Activated CD8-positive, alpha-beta T cell treated with anti-CD3 and anti-CD28 coated beads for 36 hours (primary cell): Measurements from ENCODE around the gene MRGPRG. TPM values are rescaled to one million over a fixed set of nuclear protein-coding genes. Genes with fewer than 3 reads are reported as not detected.
A peak's percentile ranks its signal among the peaks of the same experiment; 100 is the strongest.
"Not testable (repeated sequence)": the region's sequence is repeated elsewhere in the genome, so short reads cannot be mapped to it uniquely, and the experiment has no call there.

Source experiments
- ATAC-seq: fragments of 200-7000 bp; cut with Tn5 transposase; one replicate; pipeline ENCODE4 v1.10.0; 2021; ENCODE audit warnings: mild to moderate bottlenecking, moderate library complexity
- CTCF ChIA-PET: fragments of 350-600 bp; sonication (Branson Sonifier 250); formaldehyde crosslinking; loops from one replicate; lab custom pipeline; 2021; ENCODE audit warnings: antibody characterized with exemption; lab: Charles Lee
- POLR2A ChIA-PET: fragments of 350-600 bp; sonication (Branson Sonifier 250); formaldehyde crosslinking; loops from one replicate; lab custom pipeline; 2021; ENCODE audit warnings: antibody characterized with exemption; lab: Charles Lee
- DNase-seq: peaks from one replicate; pipeline ENCODE4 v3.0.0-alpha.2; 2020
- H3K27ac Mint-ChIP-seq: one replicate; pipeline ENCODE4 v1.8.0; 2021; ENCODE audit warnings: mild to moderate bottlenecking, mixed read lengths
- H3K27me3 Mint-ChIP-seq: one replicate; pipeline ENCODE4 v1.8.0; 2021; ENCODE audit warnings: mixed read lengths
- H3K36me3 Mint-ChIP-seq: one replicate; pipeline ENCODE4 v1.8.0; 2021; ENCODE audit warnings: low read depth, mixed read lengths
- H3K4me1 Mint-ChIP-seq: one replicate; pipeline ENCODE4 v1.8.0; 2021; ENCODE audit warnings: low read depth, mixed read lengths
- H3K4me3 Mint-ChIP-seq: one replicate; pipeline ENCODE4 v1.8.0; 2021; ENCODE audit warnings: mild to moderate bottlenecking, moderate library complexity, mixed read lengths
- H3K9me3 Mint-ChIP-seq: one replicate; pipeline ENCODE4 v1.8.0; 2021; ENCODE audit warnings: mixed read lengths
- intact Hi-C: fragments of 100-400 bp; cut with micrococcal nuclease; formaldehyde crosslinking; loops from one replicate; pipeline ENCODE4 v1.10.0; 2022
- total RNA-seq, 2 experiments: library from RNA; stranded (reverse); gene quantifications; one replicate each; pipeline ENCODE4 v1.2.3, GENCODE V29; 2021
- TF ChIP-seq, protein P1 (sequence below): fragments of 200-600 bp; IDR thresholded peaks from one replicate; pipeline ENCODE4 v1.8.0; 2022; ENCODE audit warnings: antibody characterized with exemption, mild to moderate bottlenecking

Gene MRGPRG
- total RNA-seq, 2 experiments from 2014 or later, result not detected

DNA sequence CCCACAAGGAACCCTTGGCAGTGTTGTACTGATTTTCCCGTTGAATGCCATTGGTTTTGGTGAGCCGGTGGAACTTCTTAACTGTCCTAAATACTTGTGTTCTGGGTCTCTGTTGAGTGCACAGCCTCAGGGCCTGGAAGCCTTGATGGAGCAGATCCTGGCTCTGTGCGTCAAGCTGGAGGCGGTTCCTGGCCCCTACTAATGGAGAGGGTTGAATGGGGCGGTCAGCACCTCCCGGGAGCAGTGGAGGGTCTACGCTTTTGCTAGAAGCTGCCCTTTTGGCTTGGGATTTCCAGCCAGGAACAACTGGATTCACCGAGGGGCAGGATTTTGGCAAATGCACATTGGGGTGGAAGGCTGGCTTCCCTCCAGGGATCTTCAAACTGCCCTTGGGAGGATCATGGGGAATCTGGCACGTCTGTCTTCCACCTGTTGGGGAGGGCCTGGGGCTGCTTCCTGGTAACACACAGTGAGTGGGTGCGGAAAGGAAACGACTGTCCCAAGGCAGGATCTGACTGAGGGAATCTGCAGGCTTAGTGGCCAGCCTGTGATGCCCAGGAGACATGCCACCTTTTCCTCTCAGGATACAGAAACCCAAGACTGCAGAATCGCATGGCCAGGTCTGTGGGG, 46.6 kb downstream of the MRGPRG start:
- H3K27ac Mint-ChIP-seq, result no peak overlapping the region

DNA sequence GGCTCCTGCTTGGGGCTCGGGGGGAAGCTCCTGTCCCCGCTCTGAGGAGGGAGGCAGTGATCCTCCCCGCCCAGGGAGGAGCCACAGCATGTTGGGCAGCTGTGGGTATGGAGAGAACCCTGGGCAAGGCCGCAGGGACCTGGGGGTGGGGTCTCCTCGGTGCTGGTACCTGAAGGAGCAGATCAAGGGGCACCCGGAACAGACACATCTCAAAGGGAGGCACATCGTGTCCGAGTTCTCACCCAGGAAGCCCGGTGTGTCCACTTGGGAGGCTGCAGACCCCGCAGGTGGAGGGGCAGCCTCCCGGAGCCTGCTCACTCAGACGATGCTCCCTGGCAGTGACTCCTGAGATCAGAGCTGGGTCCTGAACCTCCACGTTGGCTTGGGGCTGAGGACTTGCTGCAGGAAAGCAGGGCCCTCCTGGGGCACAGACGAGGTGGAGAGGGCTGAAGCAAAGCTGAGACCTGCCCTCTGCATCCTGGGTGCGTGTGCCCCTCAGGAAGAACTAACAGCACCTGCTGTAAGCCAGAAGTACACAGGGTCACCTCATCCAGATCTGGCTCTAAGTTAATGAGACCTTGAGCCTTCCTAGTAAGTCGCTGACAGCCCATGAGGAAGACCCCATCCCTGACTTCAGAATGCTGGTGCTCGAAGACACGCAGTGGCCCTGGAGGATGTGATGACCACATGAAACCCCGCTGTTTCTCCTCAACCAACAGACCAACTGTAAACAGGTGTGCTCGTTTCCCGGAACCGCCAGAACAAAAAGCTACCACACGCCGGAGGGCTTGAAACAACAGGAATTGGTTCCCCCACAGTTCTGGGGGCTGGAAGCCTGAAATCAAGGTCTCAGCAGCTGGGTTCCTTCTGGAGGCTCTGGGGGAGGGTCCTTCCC, 47.6 kb downstream of the MRGPRG start:
- TF ChIP-seq, protein P1, sequence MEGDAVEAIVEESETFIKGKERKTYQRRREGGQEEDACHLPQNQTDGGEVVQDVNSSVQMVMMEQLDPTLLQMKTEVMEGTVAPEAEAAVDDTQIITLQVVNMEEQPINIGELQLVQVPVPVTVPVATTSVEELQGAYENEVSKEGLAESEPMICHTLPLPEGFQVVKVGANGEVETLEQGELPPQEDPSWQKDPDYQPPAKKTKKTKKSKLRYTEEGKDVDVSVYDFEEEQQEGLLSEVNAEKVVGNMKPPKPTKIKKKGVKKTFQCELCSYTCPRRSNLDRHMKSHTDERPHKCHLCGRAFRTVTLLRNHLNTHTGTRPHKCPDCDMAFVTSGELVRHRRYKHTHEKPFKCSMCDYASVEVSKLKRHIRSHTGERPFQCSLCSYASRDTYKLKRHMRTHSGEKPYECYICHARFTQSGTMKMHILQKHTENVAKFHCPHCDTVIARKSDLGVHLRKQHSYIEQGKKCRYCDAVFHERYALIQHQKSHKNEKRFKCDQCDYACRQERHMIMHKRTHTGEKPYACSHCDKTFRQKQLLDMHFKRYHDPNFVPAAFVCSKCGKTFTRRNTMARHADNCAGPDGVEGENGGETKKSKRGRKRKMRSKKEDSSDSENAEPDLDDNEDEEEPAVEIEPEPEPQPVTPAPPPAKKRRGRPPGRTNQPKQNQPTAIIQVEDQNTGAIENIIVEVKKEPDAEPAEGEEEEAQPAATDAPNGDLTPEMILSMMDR, result no peak
- Mint-ChIP-seq H3K36me3 (peaks cover 2% of the 10 kb centered on the region), H3K4me1 (peaks cover 22% of the 10 kb centered on the region), H3K27ac (no peak overlapping the region), H3K9me3 (peaks cover 6% of the 10 kb centered on the region), H3K27me3 (peaks cover 9% of the 10 kb centered on the region), H3K4me3 (no peak overlapping the region)
- ATAC-seq, result no peak
- ChIA-PET CTCF (interaction anchor here (1.7 kb wide), 1 partner anchor 18 kb away, joined by 4 read pairs; no protein-coding TSS in a partner anchor), POLR2A (interaction anchor here (0.6 to 1.0 kb wide), 2 partner anchors 10 to 224 kb away, joined by 3 read pairs; no protein-coding TSS in a partner anchor)
- DNase-seq, result no peak
- intact Hi-C loops, result no loop called here

More for the DNA sequence above, 46.6 kb downstream of the MRGPRG start:
- Mint-ChIP-seq H3K27me3 (peaks cover 7% of the 10 kb centered on the region), H3K9me3 (peaks cover 10% of the 10 kb centered on the region), H3K4me1 (peaks cover 22% of the 10 kb centered on the region), H3K4me3 (no peak overlapping the region), H3K36me3 (peaks cover 2% of the 10 kb centered on the region)
- TF ChIP-seq, protein P1, result no peak
- ATAC-seq, result no peak
- no peak for DNase-seq
- intact Hi-C loops, result no loop called here
- POLR2A ChIA-PET, result no interaction called here
- CTCF ChIA-PET, result no interaction called here

DNA sequence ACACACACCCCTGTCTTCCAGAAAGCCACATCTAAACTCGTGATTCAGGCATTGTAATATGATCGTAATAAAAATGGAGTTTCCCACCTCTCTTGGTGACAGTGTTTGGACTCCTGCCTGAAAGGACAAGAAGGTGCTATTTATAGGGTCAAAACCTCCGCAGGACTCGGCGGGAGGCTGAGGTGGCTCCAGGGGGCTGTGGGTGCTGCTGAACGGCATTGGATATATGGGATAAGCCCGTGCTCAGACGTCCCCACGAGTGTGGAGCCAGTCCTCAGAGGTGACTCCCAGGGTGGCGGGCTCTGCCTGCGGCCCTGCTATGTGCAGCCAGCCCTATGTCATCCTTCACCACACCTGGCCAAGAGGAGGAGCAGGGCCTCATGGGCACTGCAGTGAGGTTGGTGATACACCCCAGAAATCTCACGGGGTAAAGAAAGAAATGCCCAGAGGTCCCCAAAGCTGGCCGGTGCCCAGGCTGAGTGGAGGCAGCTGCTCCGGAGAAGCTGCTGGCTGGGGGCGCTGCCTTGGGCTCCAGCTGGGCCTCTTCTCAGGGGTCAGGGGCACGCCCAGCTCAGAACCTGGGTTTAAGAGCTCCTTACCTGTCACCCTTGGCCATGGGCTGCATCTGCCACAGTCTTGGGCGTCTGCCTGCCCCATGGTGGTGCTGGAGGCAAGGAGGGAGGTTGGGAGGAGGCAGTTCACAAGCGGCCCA, 48.4 kb downstream of the MRGPRG start:
- peaks cover 12% of the 10 kb centered on the region for H3K27me3 Mint-ChIP-seq
- TF ChIP-seq, protein P1, result no peak
- intact Hi-C loops, result no loop called here
- ATAC-seq (no peak), DNase-seq (no peak)
- H3K4me1 Mint-ChIP-seq, result peaks cover 26% of the 10 kb centered on the region
- no peaks in the 10 kb centered on the region for H3K36me3 Mint-ChIP-seq
- H3K9me3 Mint-ChIP-seq, result no peaks in the 10 kb centered on the region
- H3K4me3 Mint-ChIP-seq, result peak overlapping the region; percentile 15
- H3K27ac Mint-ChIP-seq, result peak overlapping the region; percentile 30
- ChIA-PET POLR2A (interaction anchor here (1.0 kb wide), 1 partner anchor 10 kb away, joined by 3 read pairs; no protein-coding TSS in a partner anchor), CTCF (interaction anchor here (1.7 kb wide), 1 partner anchor 17 kb away, joined by 4 read pairs; no protein-coding TSS in a partner anchor)

DNA sequence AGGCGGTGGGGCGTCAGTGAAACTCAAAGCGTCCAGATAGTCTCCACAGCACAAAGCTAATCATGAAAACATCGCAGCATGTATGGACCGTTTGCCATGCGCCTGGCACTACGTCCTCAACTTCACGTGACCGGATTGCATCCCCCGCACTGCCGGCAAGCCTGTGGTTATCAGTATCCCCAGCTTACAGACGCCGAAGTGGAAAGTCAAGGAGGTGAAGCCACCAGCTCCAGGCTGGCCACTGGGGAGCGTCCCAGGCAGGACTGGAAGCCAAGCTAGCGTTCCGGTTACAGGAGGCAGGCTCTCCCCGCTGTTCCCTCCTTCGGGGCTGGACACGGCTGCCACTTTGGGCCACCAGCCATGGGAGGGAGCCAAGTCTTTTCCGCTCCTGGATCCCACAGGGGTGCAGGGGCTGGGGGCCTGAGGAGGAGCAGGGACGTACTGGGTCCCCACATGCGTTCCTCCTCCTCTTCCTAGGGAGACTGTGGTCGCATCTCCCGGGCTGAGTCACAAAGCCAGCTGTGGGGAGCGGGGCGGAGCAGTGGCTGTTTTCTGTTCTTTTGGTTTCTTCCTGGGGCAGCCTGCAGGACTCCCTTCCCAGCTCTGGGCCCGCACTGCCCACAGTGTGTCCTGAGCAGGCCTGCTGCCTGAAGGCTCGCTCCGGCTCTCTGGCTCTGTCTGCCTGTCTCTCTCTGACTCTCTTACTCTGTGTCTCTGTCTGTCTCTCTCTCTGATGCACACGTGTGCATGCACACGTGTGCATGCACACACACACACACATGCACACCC, 49.2 kb downstream of the MRGPRG start:
- ATAC-seq (peak; percentile 47), DNase-seq (peak; percentile 72)
- no peaks in the 10 kb centered on the region for H3K36me3 Mint-ChIP-seq
- peak overlapping the region; percentile 30 for H3K27ac Mint-ChIP-seq
- ChIA-PET CTCF (interaction anchor here (1.7 kb wide), 1 partner anchor 17 kb away, joined by 4 read pairs; no protein-coding TSS in a partner anchor), POLR2A (no interaction called here)
- H3K27me3 Mint-ChIP-seq, result peaks cover 12% of the 10 kb centered on the region
- peaks cover 26% of the 10 kb centered on the region for H3K4me1 Mint-ChIP-seq
- H3K4me3 Mint-ChIP-seq, result peak overlapping the region; percentile 27
- H3K9me3 Mint-ChIP-seq, result no peaks in the 10 kb centered on the region
- TF ChIP-seq, protein P1, result no peak
- intact Hi-C loops, result no loop called here

DNA sequence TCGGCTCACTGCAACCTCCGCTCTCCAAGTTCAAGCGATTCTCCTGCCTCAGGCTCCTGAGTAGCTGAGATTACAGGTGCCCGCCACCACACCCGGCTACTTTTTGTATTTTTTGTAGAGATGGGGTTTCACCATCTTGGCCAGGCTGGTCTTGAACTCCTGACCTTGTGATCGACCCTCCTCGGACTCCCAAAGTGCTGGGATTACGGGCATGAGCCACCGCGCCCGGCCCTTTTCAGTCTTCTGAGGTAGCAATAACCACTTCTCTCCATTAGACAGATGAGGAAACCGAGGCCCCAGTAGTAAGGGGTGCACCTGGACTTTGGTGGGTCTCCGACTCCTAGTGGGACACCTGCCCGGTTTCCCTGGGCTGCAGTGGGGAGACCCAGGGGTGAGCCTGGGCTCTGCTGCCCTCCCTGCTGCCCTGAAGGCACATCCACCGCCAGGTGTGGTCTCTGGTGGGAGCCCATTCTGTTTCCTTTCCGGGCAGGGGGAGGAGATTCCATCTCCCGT, 49.8 kb downstream of the MRGPRG start:
- H3K9me3 Mint-ChIP-seq, ATAC-seq, H3K36me3 Mint-ChIP-seq, POLR2A ChIA-PET, intact Hi-C loops, H3K27ac Mint-ChIP-seq, DNase-seq: not testable (repeated sequence)
- H3K4me3 Mint-ChIP-seq, result peak overlapping the region; percentile 27
- CTCF ChIA-PET, result interaction anchor here (1.7 kb wide), 1 partner anchor 16 kb away, joined by 4 read pairs; no protein-coding TSS in a partner anchor
- peaks cover 14% of the 10 kb centered on the region for H3K27me3 Mint-ChIP-seq
- H3K4me1 Mint-ChIP-seq, result peaks cover 28% of the 10 kb centered on the region
